A172 (cell line): ENCODE data around the gene SPNS3. TPM values are rescaled to one million over a fixed set of nuclear protein-coding genes. Genes with fewer than 3 reads are reported as not detected.

Experiments used
- DNase-seq: peaks from one replicate; pipeline ENCODE4 v3.0.0-alpha.2; 2015; ENCODE audit warnings: low spot score
- total RNA-seq: library from RNA; depleted of rRNA; stranded (reverse); fragments of >200 nt; shearing (Covaris generic); gene quantifications from 2 replicates; pipeline ENCODE4 v1.2.3, GENCODE V29; 2014

The SPNS3 gene
- total RNA-seq, 1 experiment from 2014 or later = 1.8 TPM

GRCh38 chr17:4469552-4469951 is 35.8 kb downstream of the SPNS3 start:
- no peak for DNase-seq

- DNase-seq = no peak
Observed at GRCh38 chr17:4472286-4472685, 38.5 kb downstream of the SPNS3 start.

- DNase-seq = no peak
Observed at GRCh38 chr17:4474093-4474492, 40.4 kb downstream of the SPNS3 start.

- DNase-seq = no peak
Observed at GRCh38 chr17:4475001-4475400, 41.3 kb downstream of the SPNS3 start.

- DNase-seq = no peak
Observed at GRCh38 chr17:4475463-4475862, 41.7 kb downstream of the SPNS3 start.

- peak; percentile 54 for DNase-seq
Observed at GRCh38 chr17:4476017-4476416, 42.3 kb downstream of the SPNS3 start.

GRCh38 chr17:4476511-4477070 is 42.9 kb downstream of the SPNS3 start:
- peak; percentile 51 for DNase-seq

GRCh38 chr17:4477255-4477791 is 43.6 kb downstream of the SPNS3 start:
- DNase-seq = peak; percentile 40

GRCh38 chr17:4478318-4478830 is 44.6 kb downstream of the SPNS3 start:
- DNase-seq = no peak

- DNase-seq = no peak
Observed at GRCh38 chr17:4479340-4479981, 45.7 kb downstream of the SPNS3 start.

GRCh38 chr17:4479982-4480751 is 46.4 kb downstream of the SPNS3 start:
- DNase-seq = no peak

- DNase-seq = no peak
Observed at GRCh38 chr17:4480929-4481898, 47.5 kb downstream of the SPNS3 start.

- DNase-seq = no peak
Observed at GRCh38 chr17:4482338-4483011, 48.7 kb downstream of the SPNS3 start.

- DNase-seq = peak; percentile 89
Observed at GRCh38 chr17:4483012-4483840, 49.5 kb downstream of the SPNS3 start.

- DNase-seq = no peak
Observed at GRCh38 chr17:4485676-4486646, 52.2 kb downstream of the SPNS3 start.

GRCh38 chr17:4487296-4487695 is 53.6 kb downstream of the SPNS3 start:
- no peak for DNase-seq

GRCh38 chr17:4487820-4488716 is 54.3 kb downstream of the SPNS3 start:
- no peak for DNase-seq
